DMS 273 treated with DMSO at 0.1 percent for 48 hours (cell line): ENCODE measurements around the gene MRPL17.

Experiments used
- DNase-seq: peaks from one replicate; lab custom pipeline; 2025; lab: John Stamatoyannopoulos, UW

Gene MRPL17

GRCh38 chr11:6654281-6655019, 28.7 kb downstream of the MRPL17 start:
- no peak for DNase-seq

- DNase-seq, result no peak
Observed at GRCh38 chr11:6653656-6654055, 29.5 kb downstream of the MRPL17 start.

- no peak for DNase-seq
Observed at GRCh38 chr11:6653097-6653496, 30.0 kb downstream of the MRPL17 start.

GRCh38 chr11:6652182-6652581, 31.0 kb downstream of the MRPL17 start:
- no peak for DNase-seq

GRCh38 chr11:6650980-6651379, 32.2 kb downstream of the MRPL17 start:
- DNase-seq, result no peak

- no peak for DNase-seq
Observed at GRCh38 chr11:6650104-6650503, 33.0 kb downstream of the MRPL17 start.

GRCh38 chr11:6648501-6648900, 34.6 kb downstream of the MRPL17 start:
- no peak for DNase-seq

GRCh38 chr11:6647836-6648235, 35.3 kb downstream of the MRPL17 start:
- DNase-seq, result no peak

- DNase-seq, result no peak
Observed at GRCh38 chr11:6646918-6647679, 36.0 kb downstream of the MRPL17 start.

GRCh38 chr11:6646576-6646917, 36.6 kb downstream of the MRPL17 start:
- no peak for DNase-seq

- DNase-seq, result no peak
Observed at GRCh38 chr11:6646071-6646470, 37.1 kb downstream of the MRPL17 start.

GRCh38 chr11:6642957-6643356, 40.2 kb downstream of the MRPL17 start:
- DNase-seq, result no peak

GRCh38 chr11:6640985-6641701, 42.0 kb downstream of the MRPL17 start:
- DNase-seq, result no peak

- no peak for DNase-seq
Observed at GRCh38 chr11:6640036-6640984, 42.8 kb downstream of the MRPL17 start.

GRCh38 chr11:6638429-6638828, 44.7 kb downstream of the MRPL17 start:
- DNase-seq, result peak; percentile 50

- no peak for DNase-seq
Observed at GRCh38 chr11:6637871-6638270, 45.3 kb downstream of the MRPL17 start.

- DNase-seq, result no peak
Observed at GRCh38 chr11:6636480-6636879, 46.7 kb downstream of the MRPL17 start.

GRCh38 chr11:6635082-6635932, 47.8 kb downstream of the MRPL17 start:
- no peak for DNase-seq

- no peak for DNase-seq
Observed at GRCh38 chr11:6634534-6634933, 48.6 kb downstream of the MRPL17 start.

- DNase-seq, result no peak
Observed at GRCh38 chr11:6633422-6634408, 49.4 kb downstream of the MRPL17 start.
